Muscle layer of duodenum (tissue), 2 donors: ENCODE measurements around the gene RARB.

ENCODE experiments used
- H3K27ac ChIP-seq: one replicate; pipeline ENCODE4 v1.7.0; 2013; ENCODE audit warnings: mild to moderate bottlenecking, low read length
- H3K27me3 ChIP-seq: one replicate; pipeline ENCODE4 v1.7.0; 2013; ENCODE audit warnings: low read depth, mild to moderate bottlenecking, control low read depth, low read length
- H3K36me3 ChIP-seq, 2 donors: one replicate each; pipeline ENCODE4 v1.7.0; 2013; ENCODE audit warnings: low read length in 2 of 2, control low read depth in 1 of 2, mild to moderate bottlenecking in 1 of 2; ENCODE audit not compliant: insufficient read depth in 2 of 2, control insufficient read depth in 1 of 2
- H3K4me1 ChIP-seq, 2 donors: one replicate each; pipeline ENCODE4 v1.7.0; 2013; ENCODE audit warnings: low read length in 2 of 2, mild to moderate bottlenecking in 2 of 2, control low read depth in 1 of 2, moderate library complexity in 1 of 2; ENCODE audit not compliant: insufficient read depth in 2 of 2, control insufficient read depth in 1 of 2
- H3K4me3 ChIP-seq, 2 donors: one replicate each; pipeline ENCODE4 v1.7.0; 2013; ENCODE audit warnings: low read length in 2 of 2, low read depth in 1 of 2, mild to moderate bottlenecking in 1 of 2
- H3K9me3 ChIP-seq, 2 donors: one replicate each; pipeline ENCODE4 v1.7.0; 2013; ENCODE audit warnings: low read length in 2 of 2, control low read depth in 1 of 2, mild to moderate bottlenecking in 1 of 2; ENCODE audit not compliant: control insufficient read depth in 1 of 2
- donor health status: healthy.

RARB gene

DNA sequence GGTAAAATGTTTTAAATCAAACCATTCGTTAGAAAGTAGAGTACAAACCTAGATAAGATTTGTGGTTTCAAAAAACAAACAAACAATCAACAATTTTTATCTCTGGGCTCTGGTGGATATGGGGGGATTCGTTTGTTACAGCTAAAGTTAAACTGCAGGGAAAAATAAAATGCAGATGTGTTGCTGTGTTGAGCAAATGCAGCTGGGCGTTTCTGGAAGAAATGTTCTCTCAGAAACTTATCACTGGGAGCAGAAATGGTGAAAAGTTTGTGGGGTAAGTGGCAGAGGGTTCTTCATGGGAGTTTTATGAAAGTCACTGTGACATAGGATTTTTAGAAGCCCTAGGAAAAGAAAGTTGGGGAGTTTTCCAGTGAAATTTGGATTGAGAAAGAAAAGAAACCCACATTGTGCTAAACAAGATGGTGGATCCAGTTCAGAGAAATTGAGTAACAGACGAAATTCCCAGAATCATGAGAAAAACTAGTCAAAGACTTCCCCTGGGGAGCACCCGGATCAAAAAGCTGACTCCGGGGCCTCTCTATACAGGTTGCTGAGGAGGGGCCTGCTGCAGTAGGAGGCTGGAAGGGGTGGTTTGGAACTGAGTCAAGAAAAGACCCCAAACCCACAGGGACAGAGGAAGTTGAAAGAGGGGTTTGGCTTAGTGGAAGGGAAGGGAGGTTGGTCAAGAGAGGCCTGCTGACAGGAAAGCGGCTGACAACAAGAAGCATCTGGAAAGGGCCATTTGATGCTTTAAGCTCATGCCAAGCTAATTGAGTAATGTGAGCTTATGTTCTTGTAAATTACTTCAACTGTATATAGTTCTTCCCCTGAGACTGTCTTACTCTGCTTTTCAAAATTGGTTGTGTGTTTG is 108.7 kb downstream of the RARB start:
- H3K9me3 ChIP-seq: peaks cover 0 to 6% of the 10 kb centered on the region in 2 donors
- no peaks in the 10 kb centered on the region for H3K27me3 ChIP-seq
- H3K4me1 ChIP-seq: no peaks in the 10 kb centered on the region
- H3K4me3 ChIP-seq: no peak overlapping the region
- no peak overlapping the region for H3K27ac ChIP-seq
- H3K36me3 ChIP-seq: no peaks in the 10 kb centered on the region

- H3K4me1 ChIP-seq: no peaks in the 10 kb centered on the region
- H3K36me3 ChIP-seq: no peaks in the 10 kb centered on the region
- H3K4me3 ChIP-seq: no peak overlapping the region
- H3K27ac ChIP-seq: no peak overlapping the region
- H3K9me3 ChIP-seq: peaks cover 0 to 3% of the 10 kb centered on the region in 2 donors
- no peaks in the 10 kb centered on the region for H3K27me3 ChIP-seq
Measured at GRCh38 chr3:25537516-25537915, 109.5 kb downstream of the RARB start.

GRCh38 chr3:25540273-25540672 is 112.2 kb downstream of the RARB start:
- Histone ChIP-seq H3K4me3 (no peak overlapping the region), H3K9me3 (no peaks in the 10 kb centered on the region), H3K4me1 (no peaks in the 10 kb centered on the region), H3K27ac (no peak overlapping the region), H3K36me3 (no peaks in the 10 kb centered on the region), H3K27me3 (no peaks in the 10 kb centered on the region)

GRCh38 chr3:25542492-25543039 is 114.5 kb downstream of the RARB start:
- Histone ChIP-seq H3K27ac (no peak overlapping the region), H3K9me3 (no peaks in the 10 kb centered on the region), H3K36me3 (no peaks in the 10 kb centered on the region), H3K4me3 (no peak overlapping the region), H3K4me1 (no peaks in the 10 kb centered on the region), H3K27me3 (no peaks in the 10 kb centered on the region)

DNA sequence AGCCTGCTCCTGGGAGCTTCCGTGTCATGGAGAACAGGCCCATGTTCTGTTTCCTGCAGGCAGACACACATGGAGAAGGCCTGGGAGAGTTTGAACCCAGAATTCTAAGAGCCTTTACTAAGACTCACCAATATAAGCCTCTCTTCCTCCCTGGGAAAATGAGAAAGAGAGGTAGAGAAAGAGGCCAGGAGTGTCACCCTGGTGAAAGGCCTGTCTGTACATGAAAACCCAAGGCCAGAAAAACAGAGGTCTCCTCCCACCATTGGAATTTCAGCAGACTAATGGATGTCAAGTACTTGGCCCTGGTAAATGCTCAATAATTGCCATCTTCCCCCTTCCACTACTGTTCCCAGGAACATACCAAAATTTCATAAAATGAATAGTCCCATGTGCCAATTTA is 119.0 kb downstream of the RARB start:
- H3K27ac ChIP-seq: no peak overlapping the region
- no peak overlapping the region for H3K4me3 ChIP-seq
- no peaks in the 10 kb centered on the region for H3K4me1 ChIP-seq
- H3K27me3 ChIP-seq: no peaks in the 10 kb centered on the region
- no peaks in the 10 kb centered on the region for H3K36me3 ChIP-seq
- H3K9me3 ChIP-seq: no peaks in the 10 kb centered on the region

GRCh38 chr3:25547943-25548674 is 120.0 kb downstream of the RARB start:
- H3K36me3 ChIP-seq: no peaks in the 10 kb centered on the region
- H3K4me3 ChIP-seq: no peak overlapping the region
- no peaks in the 10 kb centered on the region for H3K27me3 ChIP-seq
- no peak overlapping the region for H3K27ac ChIP-seq
- H3K9me3 ChIP-seq: no peaks in the 10 kb centered on the region
- no peaks in the 10 kb centered on the region for H3K4me1 ChIP-seq

DNA sequence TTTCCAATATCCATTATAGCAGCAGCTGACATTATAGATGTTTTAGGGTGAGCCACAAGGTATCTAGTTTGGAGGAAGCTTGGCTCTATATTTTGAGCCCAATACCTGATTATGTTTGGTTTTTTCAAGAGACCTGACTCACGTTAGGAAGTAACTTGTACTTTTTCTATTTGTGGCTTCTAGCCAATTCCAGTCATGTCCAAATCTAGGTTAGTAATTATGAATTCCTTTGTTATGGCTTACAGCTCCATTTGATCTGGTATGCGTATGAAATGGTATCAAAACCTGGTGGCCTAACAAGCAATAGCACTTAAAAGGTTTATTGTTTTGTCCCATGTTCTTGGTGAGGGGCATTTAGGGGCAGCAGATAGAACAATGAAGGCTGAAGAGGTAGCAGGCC is 120.8 kb downstream of the RARB start:
- Histone ChIP-seq H3K4me1 (no peaks in the 10 kb centered on the region), H3K4me3 (no peak overlapping the region), H3K27ac (no peak overlapping the region), H3K36me3 (no peaks in the 10 kb centered on the region), H3K27me3 (no peaks in the 10 kb centered on the region), H3K9me3 (no peaks in the 10 kb centered on the region)

GRCh38 chr3:25552251-25552650 is 124.2 kb downstream of the RARB start:
- H3K4me1 ChIP-seq: no peaks in the 10 kb centered on the region
- no peaks in the 10 kb centered on the region for H3K27me3 ChIP-seq
- no peak overlapping the region for H3K27ac ChIP-seq
- no peaks in the 10 kb centered on the region for H3K36me3 ChIP-seq
- H3K4me3 ChIP-seq: no peak overlapping the region
- H3K9me3 ChIP-seq: no peaks in the 10 kb centered on the region

GRCh38 chr3:25554376-25554775 is 126.3 kb downstream of the RARB start:
- peaks cover 0 to 4% of the 10 kb centered on the region in 2 donors for H3K4me1 ChIP-seq
- no peaks in the 10 kb centered on the region for H3K36me3 ChIP-seq
- H3K27me3 ChIP-seq: no peaks in the 10 kb centered on the region
- no peaks in the 10 kb centered on the region for H3K9me3 ChIP-seq
- no peak overlapping the region for H3K27ac ChIP-seq
- no peak overlapping the region for H3K4me3 ChIP-seq

- Histone ChIP-seq H3K27ac (no peak overlapping the region), H3K4me1 (peaks cover 0 to 4% of the 10 kb centered on the region in 2 donors), H3K4me3 (no peak overlapping the region), H3K27me3 (no peaks in the 10 kb centered on the region), H3K36me3 (no peaks in the 10 kb centered on the region), H3K9me3 (no peaks in the 10 kb centered on the region)
Measured at GRCh38 chr3:25555695-25556437, 127.8 kb downstream of the RARB start.

GRCh38 chr3:25556447-25556846 is 128.4 kb downstream of the RARB start:
- Histone ChIP-seq H3K9me3 (no peaks in the 10 kb centered on the region), H3K36me3 (no peaks in the 10 kb centered on the region), H3K27ac (no peak overlapping the region), H3K27me3 (no peaks in the 10 kb centered on the region), H3K4me3 (no peak overlapping the region), H3K4me1 (peaks cover 0 to 4% of the 10 kb centered on the region in 2 donors)
